Omental fat pad (tissue), 4 donors: ENCODE results near the gene ZDHHC14. TPM values are rescaled to one million over a fixed set of nuclear protein-coding genes. Genes with fewer than 3 reads are reported as not detected.
A peak's percentile ranks its signal among the peaks of the same experiment; 100 is the strongest.

Experiments used
- ATAC-seq: fragments of 150-250 bp; one replicate; pipeline ENCODE4 v1.9.1; 2016; ENCODE audit warnings: mild to moderate bottlenecking, moderate library complexity; ENCODE audit not compliant: low FRiP score
- DNase-seq: peaks from one replicate; pipeline ENCODE4 v3.0.0-alpha.2; 2019; ENCODE audit warnings: low spot score
- CTCF ChIP-seq, 3 donors: fragments of 450-650 bp; IDR thresholded peaks; one replicate each; pipeline ENCODE4 v1.5.1; 2016 to 2017; ENCODE audit warnings: antibody characterized with exemption in 3 of 3, mild to moderate bottlenecking in 3 of 3, moderate library complexity in 2 of 3
- total RNA-seq, 4 donors: library from RNA; depleted of rRNA; stranded (reverse); fragments of >200 nt; gene quantifications; one replicate each; pipeline ENCODE4 v1.1.0, GENCODE V29; 2016

ZDHHC14 gene
- total RNA-seq, 4 donors from 2014 or later = 5.6 to 13.7 (median 6.9) TPM

DNA sequence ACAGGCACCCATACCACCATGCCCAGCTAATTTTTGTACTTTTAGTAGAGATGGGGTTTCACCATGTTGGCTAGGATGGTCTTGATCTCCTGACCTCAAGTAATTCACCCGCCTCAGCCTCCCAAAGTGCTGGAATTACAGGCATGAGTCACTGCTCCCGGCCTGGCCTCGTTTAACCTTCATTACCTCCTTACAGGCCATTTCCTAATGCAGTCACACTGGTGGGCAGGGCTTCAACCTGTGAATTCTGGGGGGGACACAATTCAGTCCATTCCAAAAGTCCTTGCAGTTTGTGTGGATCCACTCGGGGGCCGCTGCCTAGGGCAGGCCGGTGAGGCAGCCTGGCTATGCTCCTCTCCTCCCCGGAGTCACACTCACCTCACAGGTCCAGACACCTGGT is 329.6 kb downstream of the ZDHHC14 start:
- DNase-seq = no peak
- no peak for TF ChIP-seq CTCF (IDR thresholded peaks at IDR 0.05)
- ATAC-seq = no peak

- DNase-seq (no peak), ATAC-seq (no peak)
- no peak for TF ChIP-seq CTCF (IDR thresholded peaks at IDR 0.05)
Observed at GRCh38 chr6:157711060-157711459, 330.1 kb downstream of the ZDHHC14 start.

GRCh38 chr6:157712585-157713295 is 331.8 kb downstream of the ZDHHC14 start:
- TF ChIP-seq CTCF (IDR thresholded peaks at IDR 0.05) = no peak
- DNase-seq (no peak), ATAC-seq (no peak)

GRCh38 chr6:157713451-157714152 is 332.6 kb downstream of the ZDHHC14 start:
- ATAC-seq (no peak), DNase-seq (no peak)

GRCh38 chr6:157714153-157714490 is 333.1 kb downstream of the ZDHHC14 start:
- ATAC-seq (no peak), DNase-seq (no peak)
- TF ChIP-seq CTCF (IDR thresholded peaks at IDR 0.05) = no peak

More at GRCh38 chr6:157713451-157714152, 332.6 kb downstream of the ZDHHC14 start:
- no peak for TF ChIP-seq CTCF (IDR thresholded peaks at IDR 0.05)

DNA sequence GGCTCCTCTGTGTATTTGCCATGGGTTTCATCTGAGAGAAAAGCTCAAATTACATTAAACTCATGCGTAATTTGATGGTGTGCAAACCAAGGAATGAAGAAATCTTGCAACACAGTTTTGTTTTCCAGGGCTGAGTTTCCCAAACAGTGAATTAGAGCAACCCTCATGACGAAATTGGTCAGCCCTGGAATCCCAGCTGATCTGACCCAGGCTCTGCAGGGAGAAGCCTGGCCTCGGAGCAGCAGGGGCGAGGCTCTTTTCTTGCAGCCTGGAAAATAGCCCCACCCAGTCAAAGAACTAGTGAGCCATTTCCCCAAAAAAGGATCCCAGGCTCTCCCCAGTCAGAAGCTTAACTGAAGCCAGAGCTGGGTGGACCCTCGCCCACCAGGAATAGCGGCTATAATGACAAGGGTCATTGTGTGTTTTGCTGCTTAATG is 334.8 kb downstream of the ZDHHC14 start:
- TF ChIP-seq CTCF (IDR thresholded peaks at IDR 0.05) = no peak
- peak; percentile 29 for DNase-seq
- ATAC-seq = peak; percentile 93
